Right atrium auricular region (tissue), 2 donors: ENCODE measurements around the gene CSN2. TPM values are rescaled to one million over a fixed set of nuclear protein-coding genes. Genes with fewer than 3 reads are reported as not detected.
"Not testable (repeated sequence)": the region's sequence is repeated elsewhere in the genome, so short reads cannot be mapped to it uniquely, and the experiment has no call there.

ENCODE experiments used
- DNase-seq: peaks from one replicate; pipeline ENCODE4 v3.0.0-alpha.2; 2019; ENCODE audit warnings: low spot score
- H3K27ac ChIP-seq, 2 donors: fragments of 200-600 bp; sonication (generic); 1 replicate in 1 of 2; 2 replicates in 1 of 2; pipeline ENCODE4 v1.5.1; 2016 to 2019
- H3K27me3 ChIP-seq, 2 donors: fragments of 200-600 bp; sonication (generic); one replicate each; pipeline versions ENCODE4 v1.5.1 to v1.6.0; 2017 to 2019
- H3K36me3 ChIP-seq: fragments of 200-600 bp; sonication (generic); one replicate; pipeline ENCODE4 v1.5.1; 2016
- H3K4me1 ChIP-seq, 2 donors: fragments of 200-600 bp; sonication (generic); one replicate each; pipeline versions ENCODE4 v1.5.1 to v1.6.0; 2017 to 2019
- H3K4me3 ChIP-seq, 2 donors: fragments of 200-600 bp; sonication (generic); 1 replicate in 1 of 2; 2 replicates in 1 of 2; pipeline ENCODE4 v1.5.1; 2017 to 2019; ENCODE audit warnings: mild to moderate bottlenecking in 1 of 2, moderate library complexity in 1 of 2
- H3K9me3 ChIP-seq, 2 donors: fragments of 200-600 bp; sonication (generic); one replicate each; pipeline ENCODE4 v1.5.1; 2019
- total RNA-seq, 2 donors: library from RNA; depleted of rRNA; stranded (reverse); fragments of >200 nt; gene quantifications; one replicate each; pipeline ENCODE4 v1.1.0, GENCODE V29; 2016
- TF ChIP-seq, protein P1 (sequence below), 2 donors: fragments of 200-600 bp; sonication (generic); IDR thresholded peaks; one replicate each; pipeline ENCODE4 v1.5.1; 2019; ENCODE audit warnings: antibody characterized with exemption in 2 of 2

CSN2 gene
- total RNA-seq, 2 donors from 2014 or later = not detected

DNA sequence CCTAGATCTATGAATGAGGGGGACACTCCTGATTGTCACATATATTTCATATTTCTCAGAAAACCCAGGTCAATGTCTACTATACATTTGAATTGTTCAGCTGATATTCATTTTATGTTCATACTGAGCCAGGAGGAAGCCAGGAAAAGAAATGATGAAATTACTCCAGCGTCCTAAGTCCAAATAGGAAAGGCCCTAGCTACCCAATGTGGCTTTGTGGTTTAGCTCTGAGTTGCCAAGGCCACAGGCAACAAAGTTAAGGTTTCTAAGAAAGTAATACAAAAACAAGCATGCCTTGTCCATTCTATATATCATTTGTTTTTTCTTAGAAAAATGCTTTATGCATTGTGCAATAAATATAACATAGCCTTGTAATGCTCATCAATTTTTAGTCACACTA is 4.5 kb upstream of the CSN2 start:
- no peaks in the 10 kb centered on the region for H3K9me3 ChIP-seq
- no peaks in the 10 kb centered on the region for H3K36me3 ChIP-seq
- no peaks in the 10 kb centered on the region for H3K4me1 ChIP-seq

DNA sequence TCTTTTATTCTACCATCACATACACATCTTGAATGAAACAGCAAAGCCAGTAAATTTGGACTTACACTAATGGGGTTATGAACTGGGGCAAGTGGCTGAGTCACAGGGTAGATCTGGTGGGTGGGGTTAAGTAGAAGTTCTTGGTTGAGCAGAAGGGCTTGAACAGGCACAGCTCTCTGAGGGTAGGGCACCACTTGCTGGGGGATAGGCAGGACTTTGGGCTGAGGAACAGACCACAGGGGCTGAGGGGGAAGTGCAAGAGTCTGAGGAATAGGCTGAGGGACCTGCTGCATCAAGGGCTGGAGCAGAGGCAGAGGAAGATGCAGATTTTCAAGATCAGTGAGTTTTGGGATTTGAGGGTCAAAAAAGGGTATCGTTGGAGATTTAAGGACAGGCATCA is 8.3 kb downstream of the CSN2 start:
- H3K27me3 ChIP-seq = no peaks in the 10 kb centered on the region
- no peak overlapping the region for H3K27ac ChIP-seq
- no peaks in the 10 kb centered on the region for H3K36me3 ChIP-seq
- TF ChIP-seq, protein P1, sequence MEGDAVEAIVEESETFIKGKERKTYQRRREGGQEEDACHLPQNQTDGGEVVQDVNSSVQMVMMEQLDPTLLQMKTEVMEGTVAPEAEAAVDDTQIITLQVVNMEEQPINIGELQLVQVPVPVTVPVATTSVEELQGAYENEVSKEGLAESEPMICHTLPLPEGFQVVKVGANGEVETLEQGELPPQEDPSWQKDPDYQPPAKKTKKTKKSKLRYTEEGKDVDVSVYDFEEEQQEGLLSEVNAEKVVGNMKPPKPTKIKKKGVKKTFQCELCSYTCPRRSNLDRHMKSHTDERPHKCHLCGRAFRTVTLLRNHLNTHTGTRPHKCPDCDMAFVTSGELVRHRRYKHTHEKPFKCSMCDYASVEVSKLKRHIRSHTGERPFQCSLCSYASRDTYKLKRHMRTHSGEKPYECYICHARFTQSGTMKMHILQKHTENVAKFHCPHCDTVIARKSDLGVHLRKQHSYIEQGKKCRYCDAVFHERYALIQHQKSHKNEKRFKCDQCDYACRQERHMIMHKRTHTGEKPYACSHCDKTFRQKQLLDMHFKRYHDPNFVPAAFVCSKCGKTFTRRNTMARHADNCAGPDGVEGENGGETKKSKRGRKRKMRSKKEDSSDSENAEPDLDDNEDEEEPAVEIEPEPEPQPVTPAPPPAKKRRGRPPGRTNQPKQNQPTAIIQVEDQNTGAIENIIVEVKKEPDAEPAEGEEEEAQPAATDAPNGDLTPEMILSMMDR (IDR thresholded peaks at IDR 0.05) = no peak
- no peaks in the 10 kb centered on the region for H3K9me3 ChIP-seq
- H3K4me3 ChIP-seq = no peak overlapping the region
- DNase-seq = no peak
- no peaks in the 10 kb centered on the region for H3K4me1 ChIP-seq

More for the DNA sequence above, 4.5 kb upstream of the CSN2 start:
- no peak overlapping the region for H3K4me3 ChIP-seq
- DNase-seq = no peak
- H3K27ac ChIP-seq = no peak overlapping the region
- no peaks in the 10 kb centered on the region for H3K27me3 ChIP-seq
- TF ChIP-seq, protein P1 (IDR thresholded peaks at IDR 0.05) = no peak

GRCh38 chr4:69951602-69952001 is 13.9 kb downstream of the CSN2 start:
- Histone ChIP-seq H3K27ac (no peak overlapping the region), H3K27me3 (no peaks in the 10 kb centered on the region), H3K36me3 (no peaks in the 10 kb centered on the region), H3K4me3 (no peak overlapping the region), H3K9me3 (no peaks in the 10 kb centered on the region), H3K4me1 (no peaks in the 10 kb centered on the region)
- no peak for DNase-seq
- TF ChIP-seq, protein P1 (IDR thresholded peaks at IDR 0.05) = no peak

- no peak for DNase-seq
- TF ChIP-seq, protein P1 (IDR thresholded peaks at IDR 0.05) = no peak
- Histone ChIP-seq H3K36me3 (no peaks in the 10 kb centered on the region), H3K4me3 (no peak overlapping the region), H3K9me3 (no peaks in the 10 kb centered on the region), H3K27me3 (no peaks in the 10 kb centered on the region), H3K27ac (no peak overlapping the region), H3K4me1 (no peaks in the 10 kb centered on the region)
These were observed 29.0 kb downstream of the CSN2 start for GRCh38 chr4:69936566-69936965.

GRCh38 chr4:69934150-69934549 is 31.4 kb downstream of the CSN2 start:
- Histone ChIP-seq H3K36me3 (no peaks in the 10 kb centered on the region), H3K4me3 (no peak overlapping the region), H3K27me3 (no peaks in the 10 kb centered on the region), H3K4me1 (no peaks in the 10 kb centered on the region), H3K27ac (no peak overlapping the region), H3K9me3 (no peaks in the 10 kb centered on the region)
- no peak for DNase-seq
- TF ChIP-seq, protein P1 (IDR thresholded peaks at IDR 0.05) = no peak

DNA sequence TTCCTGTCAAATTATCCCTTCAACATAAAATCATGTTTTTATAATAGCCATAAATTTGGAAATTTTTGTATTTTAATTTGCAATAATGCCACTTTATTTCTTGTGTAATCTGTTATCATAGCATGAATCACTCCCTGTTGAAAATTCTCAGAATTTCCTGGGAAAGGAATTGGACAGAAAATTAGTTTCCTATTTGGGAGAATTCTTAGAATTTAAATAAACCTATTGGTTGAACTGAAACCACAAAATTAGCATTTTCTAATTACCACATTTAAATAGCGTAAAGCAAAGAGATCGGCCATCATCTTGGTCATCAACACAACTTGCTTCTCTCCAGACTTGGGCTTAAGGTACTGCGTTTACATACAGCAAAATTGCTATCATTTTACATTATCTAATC is 34.8 kb downstream of the CSN2 start, which contains the start of gene CSN1S1:
TSS of gene CSN1S1 (plus strand) at position 301 of the 400 bp plus-strand sequence. CDS start 1,488 bp downstream, outside the sequence.
- DNase-seq = no peak
- no peaks in the 10 kb centered on the region for H3K4me1 ChIP-seq
- no peaks in the 10 kb centered on the region for H3K27me3 ChIP-seq
- H3K9me3 ChIP-seq = no peaks in the 10 kb centered on the region
- no peak within 1 kb of the TSS for H3K4me3 ChIP-seq
- H3K36me3 ChIP-seq = no peaks in the 10 kb centered on the region
- TF ChIP-seq, protein P1 (IDR thresholded peaks at IDR 0.05) = no peak
- no peak within 1 kb of the TSS for H3K27ac ChIP-seq

- H3K27me3 ChIP-seq, H3K4me1 ChIP-seq, H3K36me3 ChIP-seq, H3K27ac ChIP-seq, DNase-seq, H3K9me3 ChIP-seq, H3K4me3 ChIP-seq: not testable (repeated sequence)
These were observed 41.6 kb downstream of the CSN2 start for GRCh38 chr4:69923782-69924410.
